ENCODE measurements around the gene COPS3.

Gene COPS3
- 88.7 reads per million, percentile 80 among the genes with 10 or more reads in this experiment for total RNA-seq

- DNase-seq = peak; percentile 97
Observed at GRCh38 chr17:17280613-17281549, at the start of gene COPS3. Gene COPS3 (minus strand): TSS chr17:17281246. CDS start chr17:17281186, 60 bp downstream.

- no peak for DNase-seq
Observed at GRCh38 chr17:17328251-17328650, 47.2 kb upstream of the COPS3 start.

GRCh38 chr17:17326275-17326875, 45.3 kb upstream of the COPS3 start:
- DNase-seq = no peak

- no peak for DNase-seq
Observed at GRCh38 chr17:17325816-17326215, 44.8 kb upstream of the COPS3 start.

- DNase-seq = no peak
Observed at GRCh38 chr17:17325228-17325627, 44.2 kb upstream of the COPS3 start.

- no peak for DNase-seq
Observed at GRCh38 chr17:17324616-17325015, 43.6 kb upstream of the COPS3 start.

GRCh38 chr17:17322516-17323510, 41.8 kb upstream of the COPS3 start:
- no peak for DNase-seq

GRCh38 chr17:17321356-17322025, 40.4 kb upstream of the COPS3 start:
- DNase-seq = no peak

- no peak for DNase-seq
Observed at GRCh38 chr17:17320911-17321220, 39.8 kb upstream of the COPS3 start.

- DNase-seq = no peak
Observed at GRCh38 chr17:17320188-17320910, 39.3 kb upstream of the COPS3 start.

GRCh38 chr17:17315142-17315821, 34.2 kb upstream of the COPS3 start:
- DNase-seq = no peak

GRCh38 chr17:17314501-17315071, 33.5 kb upstream of the COPS3 start:
- no peak for DNase-seq

- DNase-seq = peak; percentile 62
Observed at GRCh38 chr17:17313350-17313991, 32.4 kb upstream of the COPS3 start.

GRCh38 chr17:17309356-17309755, 28.3 kb upstream of the COPS3 start:
- no peak for DNase-seq

- DNase-seq = peak; percentile 31
Observed at GRCh38 chr17:17305281-17305801, 24.3 kb upstream of the COPS3 start.

- DNase-seq = no peak
Observed at GRCh38 chr17:17304521-17304985, 23.5 kb upstream of the COPS3 start.

GRCh38 chr17:17303847-17304490, 22.9 kb upstream of the COPS3 start:
- DNase-seq = no peak

- peak; percentile 61 for DNase-seq
Observed at GRCh38 chr17:17303010-17303846, 22.2 kb upstream of the COPS3 start, which contains the start of gene NT5M. Gene NT5M (plus strand): TSS chr17:17303373. CDS start chr17:17303551, 178 bp downstream.
